NCI-H1694 treated with DMSO at 0.1 percent for 48 hours (cell line): ENCODE measurements around the gene TBC1D10B.

ENCODE experiments used
- DNase-seq: peaks from one replicate; lab custom pipeline; 2025; lab: John Stamatoyannopoulos, UW

Gene TBC1D10B

GRCh38 chr16:30372038-30372712 is 1.9 kb upstream of the TBC1D10B start:
- DNase-seq = no peak

GRCh38 chr16:30371248-30371816 is 1.0 kb upstream of the TBC1D10B start:
- DNase-seq = no peak

- DNase-seq = no peak
Measured at GRCh38 chr16:30369938-30370455, 297 bp downstream of the TBC1D10B start.

- no peak for DNase-seq
Measured at GRCh38 chr16:30369091-30369937, 980 bp downstream of the TBC1D10B start.

- no peak for DNase-seq
Measured at GRCh38 chr16:30368792-30369090, 1.6 kb downstream of the TBC1D10B start.

GRCh38 chr16:30368122-30368791 is 2.0 kb downstream of the TBC1D10B start:
- DNase-seq = no peak

- no peak for DNase-seq
Measured at GRCh38 chr16:30367349-30368009, 2.8 kb downstream of the TBC1D10B start.

- no peak for DNase-seq
Measured at GRCh38 chr16:30366511-30366910, 3.8 kb downstream of the TBC1D10B start.

- DNase-seq = no peak
Measured at GRCh38 chr16:30365200-30365599, 5.1 kb downstream of the TBC1D10B start.

GRCh38 chr16:30361180-30361579 is 9.1 kb downstream of the TBC1D10B start:
- DNase-seq = no peak

- DNase-seq = no peak
Measured at GRCh38 chr16:30359871-30360170, 10.5 kb downstream of the TBC1D10B start.

GRCh38 chr16:30358990-30359870 is 11.1 kb downstream of the TBC1D10B start:
- DNase-seq = no peak

- no peak for DNase-seq
Measured at GRCh38 chr16:30358577-30358936, 11.7 kb downstream of the TBC1D10B start.

GRCh38 chr16:30357715-30358576 is 12.3 kb downstream of the TBC1D10B start:
- no peak for DNase-seq

- DNase-seq = no peak
Measured at GRCh38 chr16:30357085-30357714, 13.1 kb downstream of the TBC1D10B start.

GRCh38 chr16:30356401-30357084 is 13.8 kb downstream of the TBC1D10B start:
- no peak for DNase-seq

- no peak for DNase-seq
Measured at GRCh38 chr16:30355954-30356308, 14.4 kb downstream of the TBC1D10B start.

GRCh38 chr16:30355144-30355953 is 14.9 kb downstream of the TBC1D10B start, which contains the start of gene CD2BP2:
CD2BP2 (minus strand) TSS chr16:30355308; CDS start chr16:30354681, 627 bp downstream.
- DNase-seq = peak; percentile 90
